ENCODE data around the gene PDLIM3. TPM values are rescaled to one million over a fixed set of nuclear protein-coding genes. Genes with fewer than 3 reads are reported as not detected.

The PDLIM3 gene
- total and polyA plus RNA-seq, 2 of the 13 experiments (the other 11 are each of a cell fraction or from before 2014, with no cell fraction given): 5.9 to 14.0 TPM

DNA sequence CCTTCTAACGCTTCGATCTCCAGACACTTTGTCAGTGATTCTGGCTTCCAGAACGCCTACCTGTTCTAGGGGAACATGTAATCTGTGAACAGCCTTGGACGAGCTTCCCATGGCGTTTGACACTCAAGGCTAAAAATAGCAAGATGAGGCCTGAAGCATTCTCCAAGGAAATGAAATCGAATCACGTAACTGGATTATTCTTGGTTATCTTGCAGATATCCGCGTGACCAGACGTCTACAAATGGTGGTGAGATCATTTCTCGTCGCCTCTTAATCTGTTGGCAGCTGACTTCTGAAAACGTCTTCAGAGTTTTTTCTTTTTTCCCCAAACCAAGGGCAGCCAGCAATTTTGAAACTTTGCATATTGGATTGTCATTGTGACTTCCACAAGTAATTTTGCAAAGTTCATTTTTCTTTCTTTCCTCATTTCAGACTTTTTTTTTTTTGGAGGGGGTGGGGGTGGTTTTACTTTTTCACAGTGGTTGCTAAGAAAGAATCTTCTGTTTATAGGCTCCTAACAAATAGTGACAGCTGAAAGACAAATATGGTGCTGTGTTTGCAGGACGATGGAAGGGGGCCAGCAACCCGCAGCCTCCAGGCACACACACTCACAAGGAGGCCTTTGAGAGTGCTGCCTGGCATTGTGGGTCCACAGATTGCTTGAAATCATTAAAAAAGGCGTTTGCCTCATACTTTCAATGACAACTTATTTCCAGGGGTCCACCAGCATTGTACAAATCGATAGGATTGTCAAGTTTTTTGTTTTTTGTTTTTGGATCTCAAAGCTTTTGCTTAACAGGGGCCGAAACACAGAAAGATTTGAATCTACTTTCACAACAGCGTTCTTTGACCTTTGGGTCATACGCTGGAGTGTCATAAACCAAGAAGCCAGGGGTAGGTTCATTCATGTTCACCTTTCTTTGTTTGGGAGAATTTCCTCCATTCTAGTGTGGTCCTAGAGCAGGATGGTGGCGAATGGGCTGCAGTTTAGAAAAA, 32.4 kb upstream of the PDLIM3 start (continued):
- TF ChIP-seq KDM4B (CRISPR knock-in tag; IDR thresholded peaks at IDR 0.05) (no peak), FOXP1 (IDR thresholded peaks at IDR 0.05) (no peak), FOXP1 (CRISPR knock-in tag; IDR thresholded peaks at IDR 0.05) (peak; percentile 41), RXRA (CRISPR knock-in tag; IDR thresholded peaks at IDR 0.05) (peak; percentile 22; the same call in 1 of the 2 replicates), RFX1 (IDR thresholded peaks at IDR 0.05) (no peak), ZNF772 (CRISPR knock-in tag; IDR thresholded peaks at IDR 0.05) (no peak), GATA4 (IDR thresholded peaks at IDR 0.05; ENCODE audit: borderline replicate concordance, low read depth) (no peak), HCFC1 (IDR thresholded peaks at IDR 0.05; ENCODE audit: low read depth, low read length) (no peak), HNRNPLL (IDR thresholded peaks at IDR 0.05; ENCODE audit: low read depth, low read length, poor library complexity, severe bottlenecking) (no peak), SSRP1 (CRISPR knock-in tag; IDR thresholded peaks at IDR 0.05) (peak; percentile 62; the same call in 1 of the 2 replicates), ATF1 (CRISPR knock-in tag; IDR thresholded peaks at IDR 0.05) (0 out of 2 replicates have a peak, but pooled peaks have one; percentile 50), FOXA3 (CRISPR knock-in tag; IDR thresholded peaks at IDR 0.05) (peak; percentile 61), STAT5B (CRISPR knock-in tag; IDR thresholded peaks at IDR 0.05) (no peak), FOXK2 (IDR thresholded peaks at IDR 0.05) (no peak), JUND (CRISPR knock-in tag; IDR thresholded peaks at IDR 0.05) (no peak), ZNF44 (CRISPR knock-in tag; IDR thresholded peaks at IDR 0.05) (no peak), ZSCAN30 (CRISPR knock-in tag; IDR thresholded peaks at IDR 0.05) (no peak), SALL1 (CRISPR knock-in tag; IDR thresholded peaks at IDR 0.05) (peak; percentile 46), CBX5 (CRISPR knock-in tag; IDR thresholded peaks at IDR 0.05; ENCODE audit: borderline replicate concordance) (peak; percentile 50; the same call in 1 of the 2 replicates), XBP1 (CRISPR knock-in tag; IDR thresholded peaks at IDR 0.05) (no peak), RXRB (CRISPR knock-in tag; IDR thresholded peaks at IDR 0.05; ENCODE audit: borderline replicate concordance) (no peak), ARNT (IDR thresholded peaks at IDR 0.05) (no peak), BRCA1 (CRISPR knock-in tag; IDR thresholded peaks at IDR 0.05) (no peak)
- TF ChIP-seq, protein P1, sequence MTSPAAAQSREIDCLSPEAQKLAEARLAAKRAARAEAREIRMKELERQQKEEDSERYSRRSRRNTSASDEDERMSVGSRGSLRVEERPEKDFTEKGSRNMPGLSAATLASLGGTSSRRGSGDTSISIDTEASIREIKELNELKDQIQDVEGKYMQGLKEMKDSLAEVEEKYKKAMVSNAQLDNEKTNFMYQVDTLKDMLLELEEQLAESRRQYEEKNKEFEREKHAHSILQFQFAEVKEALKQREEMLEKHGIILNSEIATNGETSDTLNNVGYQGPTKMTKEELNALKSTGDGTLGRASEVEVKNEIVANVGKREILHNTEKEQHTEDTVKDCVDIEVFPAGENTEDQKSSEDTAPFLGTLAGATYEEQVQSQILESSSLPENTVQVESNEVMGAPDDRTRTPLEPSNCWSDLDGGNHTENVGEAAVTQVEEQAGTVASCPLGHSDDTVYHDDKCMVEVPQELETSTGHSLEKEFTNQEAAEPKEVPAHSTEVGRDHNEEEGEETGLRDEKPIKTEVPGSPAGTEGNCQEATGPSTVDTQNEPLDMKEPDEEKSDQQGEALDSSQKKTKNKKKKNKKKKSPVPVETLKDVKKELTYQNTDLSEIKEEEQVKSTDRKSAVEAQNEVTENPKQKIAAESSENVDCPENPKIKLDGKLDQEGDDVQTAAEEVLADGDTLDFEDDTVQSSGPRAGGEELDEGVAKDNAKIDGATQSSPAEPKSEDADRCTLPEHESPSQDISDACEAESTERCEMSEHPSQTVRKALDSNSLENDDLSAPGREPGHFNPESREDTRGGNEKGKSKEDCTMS (CRISPR knock-in tag; conservative IDR thresholded peaks at IDR 0.05): no peak
- TF ChIP-seq, protein P2, sequence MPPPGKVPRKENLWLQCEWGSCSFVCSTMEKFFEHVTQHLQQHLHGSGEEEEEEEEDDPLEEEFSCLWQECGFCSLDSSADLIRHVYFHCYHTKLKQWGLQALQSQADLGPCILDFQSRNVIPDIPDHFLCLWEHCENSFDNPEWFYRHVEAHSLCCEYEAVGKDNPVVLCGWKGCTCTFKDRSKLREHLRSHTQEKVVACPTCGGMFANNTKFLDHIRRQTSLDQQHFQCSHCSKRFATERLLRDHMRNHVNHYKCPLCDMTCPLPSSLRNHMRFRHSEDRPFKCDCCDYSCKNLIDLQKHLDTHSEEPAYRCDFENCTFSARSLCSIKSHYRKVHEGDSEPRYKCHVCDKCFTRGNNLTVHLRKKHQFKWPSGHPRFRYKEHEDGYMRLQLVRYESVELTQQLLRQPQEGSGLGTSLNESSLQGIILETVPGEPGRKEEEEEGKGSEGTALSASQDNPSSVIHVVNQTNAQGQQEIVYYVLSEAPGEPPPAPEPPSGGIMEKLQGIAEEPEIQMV (CRISPR knock-in tag; IDR thresholded peaks at IDR 0.05; ENCODE audit: low read depth): no peak
- TF ChIP-seq, protein P3, sequence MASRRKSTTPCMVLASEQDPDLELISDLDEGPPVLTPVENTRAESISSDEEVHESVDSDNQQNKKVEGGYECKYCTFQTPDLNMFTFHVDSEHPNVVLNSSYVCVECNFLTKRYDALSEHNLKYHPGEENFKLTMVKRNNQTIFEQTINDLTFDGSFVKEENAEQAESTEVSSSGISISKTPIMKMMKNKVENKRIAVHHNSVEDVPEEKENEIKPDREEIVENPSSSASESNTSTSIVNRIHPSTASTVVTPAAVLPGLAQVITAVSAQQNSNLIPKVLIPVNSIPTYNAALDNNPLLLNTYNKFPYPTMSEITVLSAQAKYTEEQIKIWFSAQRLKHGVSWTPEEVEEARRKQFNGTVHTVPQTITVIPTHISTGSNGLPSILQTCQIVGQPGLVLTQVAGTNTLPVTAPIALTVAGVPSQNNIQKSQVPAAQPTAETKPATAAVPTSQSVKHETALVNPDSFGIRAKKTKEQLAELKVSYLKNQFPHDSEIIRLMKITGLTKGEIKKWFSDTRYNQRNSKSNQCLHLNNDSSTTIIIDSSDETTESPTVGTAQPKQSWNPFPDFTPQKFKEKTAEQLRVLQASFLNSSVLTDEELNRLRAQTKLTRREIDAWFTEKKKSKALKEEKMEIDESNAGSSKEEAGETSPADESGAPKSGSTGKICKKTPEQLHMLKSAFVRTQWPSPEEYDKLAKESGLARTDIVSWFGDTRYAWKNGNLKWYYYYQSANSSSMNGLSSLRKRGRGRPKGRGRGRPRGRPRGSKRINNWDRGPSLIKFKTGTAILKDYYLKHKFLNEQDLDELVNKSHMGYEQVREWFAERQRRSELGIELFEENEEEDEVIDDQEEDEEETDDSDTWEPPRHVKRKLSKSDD (CRISPR knock-in tag; IDR thresholded peaks at IDR 0.05; ENCODE audit: low read depth): no peak
